C4-2B (cell line): ENCODE measurements around the gene RAB24.

ENCODE experiments used
- CTCF ChIP-seq: fragments of 450-650 bp; conservative IDR thresholded peaks from 2 replicates; pipeline ENCODE4 v1.5.1; 2017; ENCODE audit warnings: mild to moderate bottlenecking
- ZFX ChIP-seq: fragments of 450-650 bp; IDR thresholded peaks from 2 replicates; pipeline ENCODE4 v1.6.1; 2017

DNA sequence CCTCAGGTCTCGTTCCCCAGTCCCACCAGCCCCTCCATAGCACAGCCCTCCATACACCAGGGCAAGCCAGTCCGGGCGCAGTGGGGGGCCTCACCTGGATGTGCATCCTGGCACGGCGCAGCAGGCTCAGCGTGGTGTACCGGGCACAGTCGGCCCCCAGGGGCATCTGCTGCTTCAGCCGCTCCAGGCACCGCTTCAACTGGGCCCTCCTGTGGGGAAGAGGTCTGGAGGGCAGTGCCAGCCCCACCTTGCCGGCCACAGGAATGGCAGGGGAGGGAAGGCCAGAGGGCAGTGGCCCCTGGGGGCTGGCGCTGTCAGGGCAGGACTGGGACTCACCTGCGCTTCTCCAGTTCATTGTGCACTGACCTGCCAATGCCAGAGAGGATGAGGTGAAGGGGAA, 6.8 kb upstream of the RAB24 start:
- TF ChIP-seq CTCF: no peak
- no peak for TF ChIP-seq ZFX
